Measurements from ENCODE around the gene LRIG1.

LRIG1 gene

GRCh38 chr3:66466606-66467270 is 34.1 kb downstream of the LRIG1 start:
- no peak for DNase-seq

- no peak for DNase-seq
These were observed 35.2 kb downstream of the LRIG1 start for GRCh38 chr3:66465587-66465986.

- no peak for DNase-seq
These were observed 35.8 kb downstream of the LRIG1 start for GRCh38 chr3:66465034-66465433.

GRCh38 chr3:66464512-66464894 is 36.3 kb downstream of the LRIG1 start:
- no peak for DNase-seq

GRCh38 chr3:66463730-66464511 is 36.9 kb downstream of the LRIG1 start:
- DNase-seq = no peak

GRCh38 chr3:66463054-66463631 is 37.7 kb downstream of the LRIG1 start:
- DNase-seq = no peak

GRCh38 chr3:66457252-66457651 is 43.6 kb downstream of the LRIG1 start:
- no peak for DNase-seq

GRCh38 chr3:66456711-66457173 is 44.1 kb downstream of the LRIG1 start:
- DNase-seq = no peak

GRCh38 chr3:66454464-66454859 is 46.4 kb downstream of the LRIG1 start:
- no peak for DNase-seq

GRCh38 chr3:66453651-66454463 is 47.0 kb downstream of the LRIG1 start:
- no peak for DNase-seq

- DNase-seq = no peak
These were observed 48.4 kb downstream of the LRIG1 start for GRCh38 chr3:66452303-66453011.

- DNase-seq = no peak
These were observed 49.1 kb downstream of the LRIG1 start for GRCh38 chr3:66451766-66452165.

GRCh38 chr3:66450390-66451022 is 50.3 kb downstream of the LRIG1 start:
- DNase-seq = no peak

- no peak for DNase-seq
These were observed 51.3 kb downstream of the LRIG1 start for GRCh38 chr3:66449411-66449974.

- DNase-seq = no peak
These were observed 56.6 kb downstream of the LRIG1 start for GRCh38 chr3:66444146-66444644.

GRCh38 chr3:66443118-66443803 is 57.6 kb downstream of the LRIG1 start:
- no peak for DNase-seq

GRCh38 chr3:66442254-66443117 is 58.3 kb downstream of the LRIG1 start:
- DNase-seq = no peak

- DNase-seq = no peak
These were observed 59.1 kb downstream of the LRIG1 start for GRCh38 chr3:66441692-66442091.

- DNase-seq = no peak
These were observed 59.7 kb downstream of the LRIG1 start for GRCh38 chr3:66441129-66441528.

Data from NK-92 treated with Interleukin-12 subunit alpha and Interleukin-12 subunit beta, amount 100 ng/mL, for 24 hours (cell line).